ENCODE data around the gene CTDSPL.

CTDSPL gene

DNA sequence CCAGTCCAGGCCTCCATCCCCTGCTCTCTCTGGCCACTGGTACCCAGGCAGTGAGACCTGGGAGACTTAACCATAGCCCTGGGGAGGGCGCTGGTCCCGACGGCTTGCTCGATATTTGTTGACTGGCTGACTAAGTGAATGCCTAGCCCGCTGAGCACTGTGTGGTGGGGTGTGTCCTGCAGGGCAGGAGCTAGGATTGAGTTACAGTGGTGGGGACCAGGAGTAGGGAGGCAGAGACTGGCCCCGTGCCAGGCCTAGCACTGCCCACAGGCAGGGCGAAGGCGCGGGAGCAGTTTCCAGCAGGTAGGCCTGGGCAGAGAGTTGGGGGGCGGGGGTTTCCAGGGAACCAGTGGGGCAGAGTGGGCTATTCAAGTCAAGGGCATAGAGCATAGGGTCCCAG is 128.8 kb downstream of the CTDSPL start, which contains the start of gene VILL:
VILL (plus strand) TSS at position 260 of the 400 bp plus-strand sequence. CDS start 2,887 bp downstream, outside the sequence.
- DNase-seq: no peak

DNA sequence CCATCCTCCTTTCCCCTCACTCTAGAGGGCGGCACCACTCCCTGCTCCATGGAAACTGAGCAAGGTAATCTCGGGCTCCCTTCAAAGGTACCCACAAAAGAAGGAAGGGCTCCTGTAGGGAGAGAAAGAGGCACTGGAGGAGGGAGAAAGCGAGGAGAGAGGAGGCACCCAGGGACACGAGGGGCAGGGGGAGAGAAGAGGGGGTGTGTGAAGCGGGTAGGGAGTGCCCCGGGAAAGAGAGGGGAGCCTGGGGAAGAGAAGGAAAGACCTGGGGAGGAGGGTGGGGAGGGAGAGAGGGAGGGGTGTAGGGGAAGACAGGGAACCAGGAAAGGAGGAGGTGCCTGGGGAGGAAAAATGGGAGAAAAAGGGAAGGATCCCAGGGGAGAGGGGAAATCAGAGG is 129.4 kb downstream of the CTDSPL start:
- no peak for DNase-seq

DNA sequence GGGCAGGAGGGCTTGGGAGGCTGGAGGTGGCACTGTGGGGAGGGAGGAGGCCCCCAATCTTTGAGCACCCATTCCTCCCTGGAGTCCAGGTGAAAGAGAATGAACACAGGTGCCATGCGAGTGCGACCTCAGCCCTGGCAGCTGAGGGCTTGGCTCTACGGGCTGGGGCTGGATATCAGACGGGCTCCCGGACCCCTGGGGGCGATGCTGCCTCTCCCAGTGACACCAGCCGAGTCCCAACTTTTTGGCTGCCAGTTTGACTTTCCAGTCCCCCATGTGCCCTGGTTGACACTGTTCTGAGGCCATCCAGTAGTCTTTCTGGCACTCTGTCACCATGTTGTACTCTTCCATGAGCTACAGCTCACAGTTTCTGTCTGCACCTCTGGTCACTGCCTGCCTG is 130.1 kb downstream of the CTDSPL start:
- no peak for DNase-seq

DNA sequence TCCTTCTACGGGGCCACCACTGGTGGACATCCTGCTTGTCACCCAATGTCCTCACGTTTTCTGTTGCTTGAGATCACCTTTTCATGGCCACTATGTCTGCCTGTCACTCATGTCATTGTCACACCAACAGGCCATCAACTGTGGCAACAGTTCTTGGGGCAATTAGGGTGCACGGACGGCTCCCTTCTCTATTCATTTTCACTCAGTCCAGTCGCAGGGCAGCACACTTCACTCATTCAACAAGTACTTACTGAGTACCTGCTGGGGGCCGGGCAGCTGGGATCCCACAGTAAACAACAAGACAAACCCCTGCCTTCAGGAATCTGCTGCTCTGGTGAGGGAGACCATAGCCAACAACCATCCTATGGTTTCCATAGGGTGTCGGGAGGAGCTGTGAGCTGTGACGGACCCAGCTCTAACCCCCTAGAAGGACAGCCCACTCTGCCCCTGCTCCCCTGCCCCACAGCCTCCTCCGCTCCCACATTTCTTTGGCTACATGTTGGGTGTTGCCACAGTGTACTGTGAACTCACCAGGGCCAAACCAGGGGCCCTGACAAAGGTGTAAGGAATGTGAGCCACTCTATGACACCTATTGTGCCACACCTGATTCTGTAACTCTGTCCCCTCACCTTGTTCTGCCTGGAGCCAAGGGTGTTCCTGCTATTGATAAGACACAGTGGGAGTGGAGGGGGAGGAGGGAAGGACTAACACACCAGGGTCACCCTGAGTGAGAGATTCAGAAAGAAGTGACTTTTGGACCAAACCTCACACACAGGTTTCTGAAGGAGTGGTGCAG is 130.8 kb downstream of the CTDSPL start:
- no peak for DNase-seq

DNA sequence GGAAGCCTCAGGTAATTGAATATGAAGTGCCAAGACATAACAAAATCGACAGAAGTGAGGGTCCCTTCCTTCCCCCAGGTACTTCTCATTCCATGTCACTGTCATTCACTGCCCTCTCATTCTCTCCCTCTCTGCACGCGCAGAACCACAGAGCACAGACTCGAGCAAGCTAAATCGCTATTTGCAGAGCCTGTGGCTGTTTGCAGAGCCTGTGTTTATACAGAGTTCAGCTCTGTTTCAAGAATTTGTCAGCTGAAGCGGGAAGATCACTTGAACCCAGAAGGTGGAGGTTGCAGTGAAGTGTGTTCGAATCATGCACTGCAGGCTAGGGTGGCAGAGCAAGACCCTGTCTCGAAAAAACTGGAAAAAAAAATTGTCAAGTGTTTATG is 131.4 kb downstream of the CTDSPL start:
- DNase-seq: no peak

DNA sequence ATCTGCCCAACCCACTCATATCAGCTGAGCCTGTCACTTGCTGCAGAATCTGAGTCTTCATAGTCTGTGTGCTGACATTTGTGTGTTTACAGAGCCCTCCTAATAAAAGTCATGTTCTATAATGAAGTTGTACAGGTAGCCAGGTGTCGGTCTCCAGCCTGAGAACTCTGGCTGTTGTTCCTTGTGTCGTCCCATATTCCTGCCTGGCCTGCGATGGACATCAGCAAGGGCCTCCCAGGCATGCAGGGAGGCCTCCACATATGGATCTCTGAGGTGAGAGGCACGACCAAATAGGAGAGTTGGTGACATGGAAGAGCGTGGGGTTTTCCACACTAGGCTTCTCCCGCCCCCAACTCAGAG is 131.8 kb downstream of the CTDSPL start:
- DNase-seq: no peak

DNA sequence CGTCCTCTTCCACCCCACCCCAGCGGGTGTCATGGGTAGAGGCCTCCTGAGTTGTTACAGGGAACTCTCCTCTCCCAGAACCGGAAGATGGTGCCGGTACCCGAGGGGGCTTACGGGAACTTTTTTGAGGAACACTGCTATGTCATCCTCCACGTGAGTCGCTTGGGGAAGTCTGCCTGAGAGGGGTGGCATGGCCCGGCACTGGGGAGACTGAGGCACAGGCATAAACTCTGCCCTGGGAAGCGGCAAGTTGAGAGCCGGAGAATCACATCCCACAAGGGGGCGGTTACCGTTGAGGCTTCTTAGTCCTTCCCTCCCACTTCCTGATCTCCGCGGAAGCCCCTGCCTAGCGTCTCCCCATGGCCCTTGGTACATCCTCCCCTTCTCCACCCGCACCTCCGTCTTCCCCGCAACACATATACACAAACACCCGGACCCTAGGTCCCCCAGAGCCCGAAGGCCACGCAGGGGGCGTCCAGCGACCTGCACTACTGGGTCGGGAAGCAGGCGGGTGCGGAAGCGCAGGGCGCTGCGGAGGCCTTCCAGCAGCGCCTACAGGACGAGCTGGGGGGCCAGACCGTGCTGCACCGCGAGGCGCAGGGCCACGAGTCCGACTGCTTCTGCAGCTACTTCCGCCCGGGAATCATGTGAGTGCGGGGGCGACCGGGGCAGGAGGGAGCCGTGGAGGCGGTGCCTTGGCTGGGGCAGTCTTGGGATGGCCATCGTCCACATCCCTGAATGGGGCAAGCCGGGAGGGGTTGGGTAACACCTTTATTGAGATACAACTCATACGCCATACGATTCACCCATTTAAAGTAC is 132.3 kb downstream of the CTDSPL start:
- peak; percentile 58 for DNase-seq

DNA sequence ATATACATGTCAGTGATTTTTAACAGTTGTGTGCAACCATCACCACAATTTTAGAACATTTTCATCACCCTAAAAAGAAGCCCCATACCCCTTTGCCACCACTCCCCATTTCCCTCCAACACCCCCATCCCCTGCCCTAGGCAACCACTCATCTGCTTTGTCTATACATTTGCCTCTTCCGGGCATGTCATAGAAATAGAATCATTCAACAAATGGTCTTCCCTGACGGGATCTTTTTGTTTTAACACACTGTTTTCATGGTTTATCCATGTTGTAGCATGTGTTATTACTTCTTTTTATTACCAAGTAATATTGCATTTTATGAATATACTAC is 132.9 kb downstream of the CTDSPL start:
- no peak for DNase-seq

DNA sequence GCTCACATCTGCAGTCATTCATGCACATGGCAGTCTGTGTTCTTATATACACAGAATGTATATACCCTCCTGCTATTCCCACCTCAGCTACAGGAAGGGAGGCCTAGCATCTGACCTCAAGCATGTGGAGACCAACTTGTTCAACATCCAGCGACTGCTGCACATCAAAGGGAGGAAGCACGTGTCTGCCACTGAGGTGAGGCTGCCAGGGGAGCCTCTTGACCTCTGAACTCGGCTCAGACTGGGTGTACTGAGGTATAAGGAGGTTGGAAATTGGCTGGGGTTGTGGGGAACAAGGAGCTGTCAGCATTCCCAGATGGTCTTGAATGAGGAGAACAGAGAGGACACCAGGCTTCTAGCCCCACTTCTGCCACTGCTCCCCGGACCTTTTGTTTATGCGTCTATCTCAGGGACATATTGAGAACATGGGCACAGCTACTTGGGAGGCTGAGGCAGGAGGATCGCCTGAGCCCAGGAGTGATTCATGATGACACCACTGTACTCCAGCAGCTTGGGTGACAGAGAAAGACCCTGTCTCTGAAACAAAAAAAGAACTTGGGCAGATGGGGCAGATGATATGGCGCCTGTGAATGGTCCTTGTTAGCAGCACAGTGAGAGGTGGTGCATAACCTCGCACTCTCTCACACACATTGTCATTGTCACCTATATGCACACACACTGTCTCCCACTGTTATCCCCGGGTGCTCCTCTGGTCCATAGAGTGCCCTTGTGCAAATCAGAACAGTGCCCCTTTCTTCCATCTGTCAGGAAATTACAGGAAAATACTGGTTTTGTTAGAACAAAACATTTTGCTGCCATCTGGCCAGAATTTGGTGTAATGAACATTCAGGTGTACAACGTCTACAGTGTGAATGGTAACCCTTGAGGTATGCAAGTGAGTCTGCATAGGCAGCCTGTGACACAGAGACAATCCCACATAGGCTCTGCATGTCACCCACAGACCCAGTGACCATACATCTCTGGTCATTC is 134.3 kb downstream of the CTDSPL start:
- DNase-seq: no peak

DNA sequence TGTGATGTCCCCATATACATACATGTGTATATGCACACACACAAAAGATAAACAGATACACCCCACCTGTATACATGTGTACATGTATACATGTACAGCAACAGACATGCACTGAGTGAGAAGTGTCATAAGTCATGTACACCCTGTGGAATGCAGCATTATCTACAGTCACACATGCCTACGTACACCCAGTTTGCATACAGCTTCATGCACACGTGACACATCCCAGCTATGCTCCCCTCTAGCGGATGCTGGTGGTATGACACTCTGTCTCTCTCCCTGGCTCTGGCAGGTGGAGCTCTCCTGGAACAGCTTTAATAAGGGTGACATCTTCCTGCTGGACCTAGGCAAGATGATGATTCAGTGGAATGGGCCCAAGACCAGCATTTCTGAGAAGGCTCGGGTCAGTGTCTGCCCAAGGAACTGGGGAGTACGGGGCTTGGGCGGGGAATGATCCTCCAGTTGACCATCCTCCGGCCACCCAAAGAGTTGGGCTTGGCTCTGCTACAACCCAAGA is 135.2 kb downstream of the CTDSPL start:
- DNase-seq: peak; percentile 80

DNA sequence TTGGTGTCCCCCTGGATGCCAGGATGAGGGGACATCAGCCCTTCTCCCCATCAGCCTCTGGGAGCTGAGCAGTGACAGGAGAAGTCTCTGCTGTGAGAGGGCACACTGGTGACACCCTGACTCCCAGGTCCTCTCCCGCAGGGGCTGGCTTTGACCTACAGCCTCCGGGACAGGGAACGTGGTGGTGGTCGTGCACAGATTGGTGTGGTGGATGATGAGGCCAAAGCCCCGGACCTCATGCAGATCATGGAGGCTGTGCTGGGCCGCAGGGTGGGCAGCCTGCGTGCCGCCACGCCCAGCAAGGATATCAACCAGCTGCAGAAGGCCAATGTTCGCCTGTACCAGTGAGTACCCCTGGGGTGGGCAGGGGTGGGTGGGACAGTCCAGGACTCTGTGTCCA is 135.7 kb downstream of the CTDSPL start:
- no peak for DNase-seq

DNA sequence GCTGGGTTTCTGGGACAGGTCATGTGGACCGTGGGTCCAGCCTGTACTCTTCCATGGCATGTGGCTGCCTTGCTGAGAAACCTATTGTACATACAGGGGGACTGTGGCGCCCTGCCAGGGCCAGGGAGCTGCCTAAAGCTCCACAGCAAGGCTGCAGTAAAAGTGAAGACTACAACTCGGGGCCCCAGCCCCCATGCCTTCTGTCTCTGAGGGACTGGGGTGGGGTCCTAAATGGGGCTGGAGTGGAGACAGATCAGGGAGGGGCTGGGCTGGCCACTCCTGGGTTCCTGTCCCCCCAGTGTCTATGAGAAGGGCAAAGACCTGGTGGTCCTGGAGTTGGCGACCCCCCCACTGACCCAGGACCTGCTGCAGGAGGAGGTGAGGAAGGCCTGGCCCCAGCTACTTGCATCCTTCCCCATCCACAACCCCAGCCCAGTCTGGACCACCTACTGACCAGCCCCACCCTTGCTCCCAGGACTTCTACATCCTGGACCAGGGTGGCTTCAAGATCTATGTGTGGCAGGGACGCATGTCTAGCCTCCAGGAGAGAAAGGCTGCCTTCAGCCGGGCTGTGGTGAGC is 136.2 kb downstream of the CTDSPL start:
- DNase-seq: no peak

DNA sequence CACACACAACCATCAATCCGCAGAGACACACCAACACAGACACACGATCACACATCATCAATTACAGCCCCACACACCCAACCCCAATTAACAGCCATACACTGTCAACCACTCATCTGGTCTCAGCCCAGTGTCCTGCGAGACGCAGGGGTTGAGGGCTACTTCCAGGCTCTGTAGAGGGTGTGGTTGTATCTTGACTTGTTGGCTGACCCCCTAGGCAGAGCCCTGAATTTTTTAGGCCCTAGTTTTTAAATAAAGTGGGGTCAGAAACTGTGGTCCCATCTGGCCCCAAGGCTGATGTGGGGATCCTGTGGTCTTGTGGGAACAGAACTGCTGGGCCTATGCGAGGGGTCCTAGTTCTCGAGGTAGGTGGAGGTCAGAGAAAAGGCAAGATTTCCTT is 138.2 kb downstream of the CTDSPL start:
- no peak for DNase-seq

DNA sequence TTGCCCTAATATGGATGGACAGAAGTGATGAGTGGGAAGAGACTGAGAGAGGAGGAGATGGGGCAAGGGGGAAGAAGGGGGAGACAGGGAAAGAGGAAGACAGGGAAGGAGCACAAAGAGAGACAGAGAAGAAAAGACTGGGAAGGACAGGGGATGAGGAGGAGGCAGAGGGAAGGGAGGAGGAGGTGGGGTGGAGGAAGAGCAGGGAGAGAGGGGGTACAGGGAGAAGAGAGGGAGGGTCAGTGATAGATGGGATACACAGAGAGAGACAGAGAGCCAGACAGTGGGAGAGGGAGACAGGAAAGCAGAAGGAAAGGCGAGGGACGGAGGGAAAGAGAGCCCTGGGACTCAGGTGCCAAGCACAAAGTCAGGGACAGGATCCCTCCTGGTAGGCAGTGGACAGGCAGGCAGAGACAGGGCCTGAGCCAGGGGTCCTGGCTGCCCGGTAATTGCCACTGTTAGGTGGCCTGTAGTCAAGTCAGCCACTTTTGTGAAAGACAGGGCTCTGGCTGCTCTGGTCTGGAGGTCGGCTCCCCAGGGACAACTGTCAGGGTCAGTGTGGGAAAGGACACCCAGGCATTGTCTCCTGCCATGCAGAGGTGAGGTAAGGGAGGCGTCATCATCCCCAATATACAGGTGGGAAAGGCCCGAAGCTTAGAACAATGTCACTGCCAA is 138.7 kb downstream of the CTDSPL start:
- no peak for DNase-seq

DNA sequence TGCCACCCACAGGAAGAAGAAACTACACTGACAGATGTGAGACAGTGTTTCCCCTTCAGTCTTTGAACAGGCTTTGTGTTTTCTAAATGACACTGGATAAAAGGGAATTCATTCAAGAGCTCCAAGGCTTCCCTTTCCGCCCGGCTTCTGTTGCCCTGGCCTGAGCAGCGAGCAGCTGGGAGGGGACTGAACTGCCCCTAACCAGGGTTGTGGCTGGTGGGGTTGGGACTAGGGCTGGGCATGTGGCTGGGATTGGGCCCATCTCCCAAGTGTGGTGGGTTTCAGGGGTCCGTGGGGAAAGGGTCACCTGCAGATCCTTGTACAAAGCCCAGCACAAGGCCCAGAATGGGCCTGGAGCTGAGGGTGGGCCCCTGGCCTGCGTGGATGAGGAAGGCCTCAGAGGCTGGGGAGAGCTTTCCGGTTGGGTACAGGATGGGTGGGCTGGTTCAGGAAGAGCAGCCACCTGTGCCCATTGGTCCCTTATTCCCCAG is 139.3 kb downstream of the CTDSPL start:
- peak; percentile 10 for DNase-seq

DNA sequence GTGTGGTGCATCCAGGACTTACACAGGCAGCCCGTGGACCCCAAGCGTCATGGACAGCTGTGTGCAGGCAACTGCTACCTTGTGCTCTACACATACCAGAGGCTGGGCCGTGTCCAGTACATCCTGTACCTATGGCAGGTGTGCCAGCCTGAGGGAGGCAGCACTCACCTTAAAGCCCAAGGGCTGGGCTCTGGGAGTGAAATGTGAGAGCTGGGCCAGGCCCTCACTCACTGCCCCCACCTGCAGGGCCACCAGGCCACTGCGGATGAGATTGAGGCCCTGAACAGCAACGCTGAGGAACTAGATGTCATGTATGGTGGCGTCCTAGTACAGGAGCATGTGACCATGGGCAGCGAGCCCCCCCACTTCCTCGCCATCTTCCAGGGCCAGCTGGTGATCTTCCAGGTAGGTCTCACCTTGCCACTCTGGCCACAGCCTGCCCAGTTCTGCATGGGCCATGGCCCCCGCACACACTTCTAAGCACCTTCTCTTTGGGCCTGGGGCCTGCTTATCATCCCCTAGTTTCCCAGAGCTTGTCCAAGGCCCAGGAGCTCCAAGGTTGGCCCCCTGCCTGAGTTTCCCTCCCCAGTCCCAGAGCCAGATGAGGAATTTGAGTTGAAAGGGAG is 139.9 kb downstream of the CTDSPL start:
- DNase-seq: peak; percentile 9

DNA sequence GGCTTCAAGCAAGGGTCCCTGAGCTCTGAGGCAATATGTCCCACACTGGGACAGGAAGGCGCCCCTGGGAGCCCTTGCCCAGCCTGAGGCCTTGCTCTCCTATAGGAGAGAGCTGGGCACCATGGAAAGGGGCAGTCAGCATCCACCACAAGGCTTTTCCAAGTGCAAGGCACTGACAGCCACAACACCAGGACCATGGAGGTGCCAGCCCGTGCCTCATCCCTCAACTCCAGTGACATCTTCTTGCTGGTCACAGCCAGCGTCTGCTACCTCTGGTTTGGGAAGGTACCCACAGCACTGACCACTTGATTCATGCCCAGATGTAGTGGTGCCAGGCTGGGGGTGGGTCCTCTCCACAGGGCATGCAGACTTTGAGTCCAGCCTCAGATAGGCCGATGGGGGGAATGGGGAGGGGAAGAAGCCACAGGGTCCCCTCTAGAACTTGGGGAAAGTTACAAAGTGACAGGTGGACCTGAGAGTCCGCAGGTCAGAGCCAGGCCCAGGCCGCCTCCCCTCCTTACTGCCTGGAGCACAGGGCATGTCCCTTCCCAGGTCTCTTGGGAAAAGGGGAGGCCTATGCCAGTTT is 140.7 kb downstream of the CTDSPL start:
- DNase-seq: peak; percentile 13

DNA sequence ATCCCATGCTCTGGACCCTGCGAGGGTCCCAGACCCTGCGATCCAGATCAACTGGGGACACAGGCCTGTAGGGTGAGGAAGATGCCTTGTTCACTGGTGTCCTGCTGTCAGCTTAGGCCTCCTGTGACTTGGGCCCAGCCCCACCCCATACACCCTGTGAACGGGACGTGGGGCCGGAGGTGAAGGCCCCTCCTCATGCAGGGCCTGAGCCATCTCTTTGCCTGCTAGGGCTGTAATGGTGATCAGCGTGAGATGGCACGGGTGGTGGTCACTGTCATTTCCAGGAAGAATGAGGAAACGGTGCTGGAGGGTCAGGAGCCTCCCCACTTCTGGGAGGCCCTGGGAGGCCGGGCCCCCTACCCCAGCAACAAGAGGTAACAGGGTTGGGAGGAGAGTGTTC is 141.3 kb downstream of the CTDSPL start:
- DNase-seq: no peak

DNA sequence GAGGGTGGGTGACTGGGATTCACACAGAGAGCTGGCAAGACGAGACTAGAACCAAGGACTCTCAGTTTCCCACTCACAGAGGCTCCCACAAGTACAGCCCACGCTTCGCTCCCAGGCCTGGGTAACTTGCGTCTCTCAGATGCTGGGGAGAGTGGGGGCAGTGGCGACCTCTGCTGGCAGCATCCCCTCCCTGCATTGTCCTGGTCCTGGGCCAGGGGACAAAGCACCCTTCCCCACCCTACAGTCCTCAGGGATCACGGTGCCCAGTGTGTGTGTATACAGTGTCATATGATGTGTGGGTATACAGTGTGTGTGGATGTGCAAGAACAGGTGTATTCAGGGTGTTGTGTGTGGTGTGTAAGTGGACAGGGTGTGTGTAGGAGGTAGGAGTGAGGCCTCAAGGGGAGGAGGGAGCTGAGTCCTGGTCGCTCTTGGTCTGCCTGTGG is 141.7 kb downstream of the CTDSPL start:
- DNase-seq: peak; percentile 40

DNA sequence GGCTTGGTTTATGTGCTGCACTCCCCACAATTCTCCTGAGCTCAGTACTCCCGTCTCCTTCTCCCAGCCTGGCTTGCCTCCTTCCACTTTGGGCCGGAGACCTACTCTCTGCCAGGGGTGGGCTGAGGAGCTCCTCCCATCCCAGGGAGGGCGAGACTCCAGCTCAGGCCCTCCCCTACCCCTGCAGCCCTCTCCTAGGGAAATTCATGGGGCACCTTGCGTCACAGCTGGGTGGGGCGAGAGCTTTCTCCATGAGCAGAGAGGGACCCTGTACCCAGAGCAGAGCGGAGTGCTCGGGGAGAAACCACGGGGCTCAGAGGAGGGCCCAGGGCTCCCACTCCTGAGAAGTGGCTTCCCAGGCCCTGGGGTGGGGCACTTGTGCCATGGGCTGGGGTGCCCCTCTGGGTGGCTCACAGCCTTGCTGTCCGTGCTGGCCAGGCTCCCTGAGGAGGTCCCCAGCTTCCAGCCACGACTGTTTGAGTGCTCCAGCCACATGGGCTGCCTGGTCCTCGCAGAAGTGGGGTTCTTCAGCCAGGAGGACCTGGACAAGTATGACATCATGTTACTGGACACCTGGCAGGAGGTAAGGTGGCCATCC is 142.2 kb downstream of the CTDSPL start:
- DNase-seq: no peak

All from CD4-positive, alpha-beta T cell treated with Interleukin-15 for 1 hour (primary cell).